Measurements from ENCODE around the gene SLC25A34.

The SLC25A34 gene

DNA sequence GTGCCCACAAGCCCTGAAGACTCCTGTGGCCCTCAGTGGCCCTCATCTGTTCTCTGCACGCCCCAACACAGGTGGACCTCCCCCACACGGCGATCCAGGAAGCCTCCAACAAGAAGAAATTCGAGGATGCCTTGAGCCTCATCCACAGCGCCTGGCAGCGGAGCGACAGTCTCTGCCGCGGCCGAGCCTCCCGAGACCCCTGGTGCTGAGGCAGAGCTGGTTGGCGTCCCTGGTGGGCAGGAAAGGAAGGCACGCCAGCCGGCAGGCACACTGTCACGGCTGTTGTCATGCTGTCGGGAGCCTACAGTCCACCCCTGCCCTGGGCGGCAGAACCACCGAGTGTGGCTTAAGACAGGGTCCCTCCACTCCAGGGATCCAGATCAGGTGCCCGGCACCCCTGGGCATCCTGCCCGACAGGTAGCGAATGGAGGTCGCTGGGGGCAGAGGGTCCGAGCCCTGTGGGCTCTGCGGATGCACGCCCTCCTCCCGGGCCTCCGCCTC lies 2.3 kb upstream of the SLC25A34 start:
- no peak for DNase-seq

- no peak for DNase-seq
Measured at GRCh38 chr1:15734296-15734695, 1.8 kb upstream of the SLC25A34 start.

- DNase-seq = no peak
Measured at GRCh38 chr1:15734901-15735300, 1.2 kb upstream of the SLC25A34 start.

GRCh38 chr1:15735304-15736037 lies 587 bp upstream of the SLC25A34 start:
- DNase-seq = no peak

DNA sequence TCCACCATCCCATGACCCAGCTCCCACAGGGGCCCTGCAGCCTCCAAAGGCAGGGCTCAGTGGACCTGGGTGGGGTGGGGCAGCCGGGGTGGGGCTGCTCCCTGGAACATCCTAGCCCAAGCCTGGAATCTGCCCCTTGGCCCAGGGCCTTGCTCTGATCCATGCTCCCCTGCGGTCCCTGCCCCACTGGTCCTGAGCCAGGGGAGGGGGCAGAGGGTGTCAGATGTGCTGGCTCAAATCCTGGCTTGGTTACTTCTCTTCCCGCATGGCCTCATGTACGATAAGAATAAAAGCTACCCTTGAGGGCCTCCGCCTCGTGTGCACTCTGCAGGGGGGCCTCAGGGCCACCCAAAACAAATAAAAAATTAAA lies 819 bp downstream of the SLC25A34 start:
- no peak for DNase-seq

GRCh38 chr1:15737324-15738319 lies 1.6 kb downstream of the SLC25A34 start:
- DNase-seq = no peak

DNA sequence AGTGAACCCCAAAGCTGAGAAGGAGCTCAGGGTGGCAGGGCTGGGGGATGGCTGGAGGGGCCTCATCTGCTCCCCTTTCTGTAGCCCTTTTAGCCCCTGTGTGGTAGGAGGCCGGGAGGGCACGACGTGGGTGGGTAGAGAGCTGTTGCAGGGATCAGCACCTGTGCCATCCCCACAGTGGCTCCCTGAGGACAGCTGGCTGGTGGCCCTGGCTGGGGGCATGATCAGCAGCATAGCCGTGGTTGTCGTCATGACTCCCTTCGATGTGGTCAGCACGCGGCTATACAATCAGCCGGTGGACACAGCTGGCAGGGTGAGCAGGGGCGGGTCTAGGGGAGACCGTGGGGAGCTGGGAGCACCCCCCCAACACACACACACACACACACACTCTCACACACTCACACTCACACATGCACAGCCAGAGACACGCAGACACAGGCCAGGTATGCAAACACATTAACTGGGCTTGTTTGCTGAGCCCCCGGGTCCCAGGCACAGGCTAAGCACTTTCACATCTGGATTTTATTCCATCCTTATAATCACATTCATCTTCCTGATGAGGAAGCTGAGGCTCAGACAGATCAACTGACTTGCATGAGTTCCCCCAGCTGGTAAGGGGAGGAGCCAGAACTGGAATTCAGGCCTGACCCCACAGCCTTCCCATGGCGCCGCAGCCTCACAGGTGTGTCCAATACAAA lies 2.5 kb downstream of the SLC25A34 start:
- no peak for DNase-seq

DNA sequence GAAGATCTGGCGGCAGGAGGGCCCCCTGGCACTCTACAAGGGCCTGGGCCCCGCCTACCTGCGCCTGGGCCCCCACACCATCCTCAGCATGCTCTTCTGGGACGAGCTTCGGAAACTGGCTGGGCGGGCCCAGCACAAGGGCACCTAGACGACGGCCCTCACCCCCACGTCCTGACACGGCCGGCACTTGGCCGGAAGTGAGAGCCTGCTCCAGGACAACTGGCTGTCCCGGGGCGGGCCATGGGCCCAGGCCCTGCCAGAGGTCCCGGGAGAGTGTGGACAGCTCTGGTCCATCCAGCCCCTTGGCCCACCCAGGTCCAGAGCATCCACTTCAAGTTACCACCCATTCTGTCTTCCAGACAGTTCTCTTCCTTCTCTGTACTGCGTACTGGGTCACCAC lies 3.2 kb downstream of the SLC25A34 start:
- DNase-seq = no peak

DNA sequence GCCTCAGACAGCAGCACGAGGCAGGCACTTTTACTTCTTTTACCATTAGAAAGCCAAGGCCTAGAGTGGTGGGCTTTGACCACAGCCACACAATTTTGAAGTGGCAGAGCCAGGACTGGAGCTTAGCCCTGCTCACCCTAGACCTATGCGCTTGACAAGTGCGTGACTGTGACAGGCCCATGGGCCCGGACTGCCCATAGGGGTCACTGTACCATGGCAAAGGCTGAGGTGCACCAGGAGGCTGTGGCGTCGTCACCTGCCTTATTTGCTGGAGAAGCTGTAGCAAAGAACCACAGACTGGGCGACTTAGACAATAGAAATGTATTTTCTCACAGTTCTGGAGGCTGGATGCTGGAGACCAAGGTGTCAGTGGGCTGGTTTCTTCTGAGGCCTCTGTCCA lies 3.7 kb downstream of the SLC25A34 start:
- DNase-seq = no peak

- DNase-seq = peak; percentile 62
Measured at GRCh38 chr1:15740924-15741850, 5.1 kb downstream of the SLC25A34 start.

- DNase-seq = no peak
Measured at GRCh38 chr1:15742339-15742801, 6.3 kb downstream of the SLC25A34 start, which contains the start of gene TMEM82. Gene TMEM82, plus strand, starts transcription at chr1:15742499. Its CDS starts 61 bp downstream, at chr1:15742560.

- DNase-seq = no peak
Measured at GRCh38 chr1:15744122-15744679, 8.1 kb downstream of the SLC25A34 start.

DNA sequence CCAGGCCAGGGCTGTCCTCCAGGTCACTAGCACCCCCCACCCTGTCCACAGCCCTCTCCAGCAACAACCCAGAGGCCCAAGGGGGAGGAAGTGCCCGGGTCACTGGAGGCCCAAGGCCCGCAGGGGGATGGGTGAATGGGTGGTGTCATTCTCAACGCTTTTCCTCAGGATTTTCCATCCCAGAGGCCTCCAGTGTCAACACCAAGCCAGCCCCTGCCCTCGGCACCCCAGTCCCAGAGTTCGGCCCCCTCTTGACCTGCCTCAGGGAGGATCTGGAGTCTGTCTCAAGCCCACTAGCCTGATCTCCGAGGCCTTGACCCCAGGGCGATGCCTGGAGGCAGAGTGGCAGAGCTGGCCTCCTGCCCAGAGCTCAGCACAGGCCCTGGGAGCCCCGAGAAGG lies 11.3 kb downstream of the SLC25A34 start:
- no peak for DNase-seq

- no peak for DNase-seq
Measured at GRCh38 chr1:15748264-15748663, 12.2 kb downstream of the SLC25A34 start.

DNA sequence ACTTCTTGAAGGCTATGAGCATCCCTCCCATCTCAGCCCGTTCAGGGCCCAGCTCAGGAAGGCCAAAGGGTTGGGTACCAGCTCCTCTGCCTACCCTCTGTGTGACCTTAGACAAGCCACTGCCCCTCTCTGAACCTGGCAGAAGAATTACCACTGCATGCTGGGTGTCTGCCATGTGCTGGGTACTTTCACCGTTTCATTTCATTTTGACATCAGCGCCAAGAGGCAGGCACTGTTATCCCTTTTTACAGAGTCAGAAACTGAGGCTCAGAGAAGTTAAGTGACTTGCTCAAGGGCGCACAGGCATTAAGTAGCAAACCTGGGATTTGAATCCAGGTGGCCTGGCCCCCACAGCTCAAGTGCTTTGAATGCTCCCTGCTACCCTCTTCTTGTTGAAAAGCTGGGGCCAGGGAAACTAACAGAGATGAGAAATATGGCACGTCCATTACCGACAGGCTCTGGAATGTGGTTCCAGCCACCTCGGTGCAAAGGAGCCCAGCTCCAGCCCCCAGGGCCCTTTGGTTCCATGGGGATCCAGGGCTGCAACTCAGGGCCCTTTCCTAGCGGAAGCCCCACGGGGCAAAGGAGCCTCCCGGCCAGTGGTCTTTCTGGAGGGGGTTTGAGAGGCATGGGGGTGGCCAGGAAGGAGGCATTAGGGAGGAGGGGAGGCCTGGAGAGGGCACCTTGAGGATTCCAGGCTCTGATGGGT lies 12.8 kb downstream of the SLC25A34 start:
- no peak for DNase-seq

DNA sequence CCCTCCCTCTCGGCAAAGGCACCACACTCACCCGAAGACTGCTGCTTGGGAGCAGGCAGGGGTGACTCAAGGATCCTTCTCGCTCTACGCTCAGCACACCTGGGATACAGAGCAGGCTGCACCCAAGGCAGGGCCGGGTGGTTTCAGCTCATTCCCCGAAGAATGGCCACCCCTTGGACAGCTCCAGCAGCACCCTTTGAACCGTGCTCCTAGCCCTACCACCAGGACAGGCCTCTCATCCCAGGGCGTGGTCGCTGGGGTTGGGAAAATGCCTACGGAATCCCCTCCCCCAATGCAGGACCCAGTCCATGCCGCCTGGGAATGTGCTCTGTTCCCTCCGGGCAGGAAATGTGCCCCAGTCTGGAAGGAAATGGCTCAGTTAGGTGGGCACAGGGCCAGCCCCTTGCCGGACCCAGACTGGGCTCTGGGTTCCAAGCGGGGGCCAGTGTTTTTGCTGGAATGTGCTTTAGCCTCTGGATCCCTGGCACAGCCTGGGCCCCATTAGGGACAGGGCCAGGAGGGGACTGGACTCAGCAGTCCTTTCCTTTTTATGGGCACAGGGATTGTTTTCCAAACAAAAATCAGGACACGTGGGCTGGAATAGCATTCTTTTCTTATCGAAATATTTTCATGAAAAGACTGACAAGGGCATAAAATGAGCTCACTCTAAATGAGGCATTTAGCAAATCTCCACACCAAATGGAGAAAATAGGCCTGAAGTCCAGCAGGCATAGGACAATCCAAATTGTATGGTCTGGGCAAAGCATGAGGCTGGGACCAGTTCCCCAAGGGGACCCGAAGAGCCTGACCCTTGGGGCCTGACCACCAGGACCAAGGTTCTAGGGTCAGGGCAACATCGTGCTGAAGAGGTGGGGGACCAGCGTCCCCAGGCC lies 13.6 kb downstream of the SLC25A34 start:
- no peak for DNase-seq

DNA sequence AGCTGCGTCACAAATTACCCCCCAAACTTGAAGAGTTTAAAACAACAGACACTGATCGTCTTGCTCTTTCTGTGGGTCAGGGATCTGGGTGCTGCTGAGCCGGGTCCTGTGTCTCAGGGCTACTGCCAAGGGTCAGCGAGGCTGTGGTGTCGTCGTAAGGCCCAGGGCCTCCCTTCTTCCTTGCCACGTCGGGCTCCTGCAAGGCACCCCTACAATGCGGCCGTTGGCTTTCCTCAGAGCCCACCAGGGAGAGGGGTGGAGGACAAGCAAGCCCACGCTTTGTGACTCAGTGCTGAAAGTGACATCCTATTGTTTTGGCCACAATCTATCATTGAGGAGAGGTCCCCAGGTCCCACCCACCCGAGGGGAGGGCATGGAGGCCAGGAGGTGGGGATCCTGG lies 14.9 kb downstream of the SLC25A34 start:
- DNase-seq = no peak

- no peak for DNase-seq
Measured at GRCh38 chr1:15751717-15752116, 15.7 kb downstream of the SLC25A34 start.

- DNase-seq = no peak
Measured at GRCh38 chr1:15753776-15754175, 17.7 kb downstream of the SLC25A34 start.

All from stimulated activated CD4-positive, alpha-beta T cell treated with anti-CD3 and anti-CD28 coated beads, Interleukin-4, amount 100 ng/mL, for 24 hours (primary cell).